ENCODE measurements around the gene STAT3.
"Not testable (repeated sequence)": the region's sequence is repeated elsewhere in the genome, so short reads cannot be mapped to it uniquely, and the experiment has no call there.

STAT3 gene

DNA sequence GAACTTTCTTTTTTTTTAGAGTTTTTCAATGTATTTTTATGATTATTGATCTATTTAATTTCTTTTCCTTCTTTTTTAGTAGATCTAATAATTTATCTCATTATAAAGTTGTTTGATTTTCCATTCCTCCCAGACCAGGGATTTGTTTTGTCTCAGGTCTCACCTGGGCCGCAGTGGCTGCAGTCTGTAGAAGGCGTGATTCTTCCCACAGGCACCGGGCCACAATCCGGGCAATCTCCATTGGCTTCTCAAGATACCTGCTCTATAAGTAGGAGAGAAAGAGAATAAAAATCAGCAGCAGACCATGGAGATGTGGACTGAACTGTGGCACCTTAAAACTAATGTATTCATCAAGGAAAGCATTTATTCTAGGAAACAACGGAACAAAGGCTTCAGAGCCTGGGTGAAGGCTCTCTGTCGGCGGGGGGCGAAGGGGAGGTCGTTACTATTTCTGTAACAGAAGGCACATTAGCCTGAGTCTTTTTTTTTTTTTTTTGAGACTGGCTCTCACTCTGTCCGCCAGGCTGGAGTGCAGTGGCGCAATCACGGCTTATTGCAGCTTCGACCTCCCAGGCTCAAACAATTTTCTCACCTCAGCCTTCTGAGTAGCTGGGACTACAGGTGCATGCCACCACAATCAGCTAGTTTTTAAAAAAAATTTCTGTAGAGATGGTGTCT lies 42.7 kb downstream of the STAT3 start:
- no peak for DNase-seq

- no peak for DNase-seq
These were observed 45.8 kb downstream of the STAT3 start for GRCh38 chr17:42342242-42343008.

DNA sequence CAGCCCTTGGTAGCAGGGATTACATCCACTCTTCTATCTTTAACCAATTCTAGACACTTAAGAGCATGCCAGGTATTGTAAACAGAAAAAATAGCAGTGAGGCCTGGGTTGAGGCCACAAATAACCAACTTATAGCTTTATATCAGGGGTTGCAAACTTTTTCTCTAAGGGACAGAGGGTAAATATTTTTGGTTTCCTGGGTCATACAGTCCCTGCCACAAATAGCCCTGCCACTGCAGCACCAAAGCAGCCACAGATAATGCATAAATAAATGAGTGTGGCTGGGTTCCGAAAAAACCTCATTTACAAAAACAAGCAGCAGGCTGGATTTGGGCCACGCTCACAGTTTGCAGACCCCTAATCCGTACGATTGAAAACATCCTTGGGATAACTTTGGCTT lies 46.7 kb downstream of the STAT3 start:
- DNase-seq: no peak

GRCh38 chr17:42340691-42341127 lies 47.5 kb downstream of the STAT3 start:
- no peak for DNase-seq

DNA sequence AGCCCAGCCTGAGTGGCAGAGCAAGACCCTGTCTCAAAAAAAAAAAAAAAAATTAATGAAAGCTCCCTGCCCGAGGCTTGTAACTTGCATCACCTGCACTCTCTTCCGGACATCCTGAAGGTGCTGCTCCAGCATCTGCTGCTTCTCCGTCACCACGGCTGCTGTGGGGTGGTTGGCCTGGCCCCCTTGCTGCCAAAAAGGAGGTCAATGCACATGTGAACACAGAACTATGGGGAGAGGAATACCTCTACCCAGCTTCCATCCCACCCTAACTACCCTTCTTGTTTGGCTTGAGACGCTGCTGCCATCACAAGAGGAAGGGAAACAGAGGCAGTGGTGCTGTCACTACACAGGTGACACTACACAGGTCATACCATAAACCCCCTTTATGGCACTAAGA lies 49.0 kb downstream of the STAT3 start:
- DNase-seq: no peak

DNA sequence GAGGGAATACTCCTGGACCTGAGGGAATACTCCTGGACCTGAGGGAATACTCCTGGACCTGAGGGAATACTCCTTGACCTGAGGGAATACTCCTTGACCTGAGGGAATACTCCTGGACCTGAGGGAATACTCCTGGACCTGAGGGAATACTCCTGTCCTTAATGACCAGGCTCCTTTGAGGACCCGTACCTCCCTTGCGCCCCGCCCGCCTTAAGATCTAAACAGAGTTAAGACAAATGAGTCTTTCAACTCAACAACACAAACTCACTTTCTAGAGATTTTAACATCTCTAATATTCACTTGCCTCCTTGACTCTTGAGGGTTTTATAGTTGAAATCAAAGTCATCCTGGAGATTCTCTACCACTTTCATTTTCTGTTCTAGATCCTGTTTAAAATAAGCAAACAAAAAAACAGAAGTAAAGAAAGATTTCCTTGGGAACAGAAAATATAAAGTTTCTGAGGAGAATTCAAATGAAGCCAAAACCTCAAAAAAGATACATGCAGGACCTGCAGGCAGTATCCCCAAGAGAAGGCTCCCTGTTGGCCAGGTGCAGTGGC lies 49.7 kb downstream of the STAT3 start:
- DNase-seq: no peak

- DNase-seq: no peak
These were observed 50.8 kb downstream of the STAT3 start for GRCh38 chr17:42337442-42337841.

- no peak for DNase-seq
These were observed 53.6 kb downstream of the STAT3 start for GRCh38 chr17:42334677-42335076.

GRCh38 chr17:42333053-42333452 lies 55.2 kb downstream of the STAT3 start:
- DNase-seq: no peak

DNA sequence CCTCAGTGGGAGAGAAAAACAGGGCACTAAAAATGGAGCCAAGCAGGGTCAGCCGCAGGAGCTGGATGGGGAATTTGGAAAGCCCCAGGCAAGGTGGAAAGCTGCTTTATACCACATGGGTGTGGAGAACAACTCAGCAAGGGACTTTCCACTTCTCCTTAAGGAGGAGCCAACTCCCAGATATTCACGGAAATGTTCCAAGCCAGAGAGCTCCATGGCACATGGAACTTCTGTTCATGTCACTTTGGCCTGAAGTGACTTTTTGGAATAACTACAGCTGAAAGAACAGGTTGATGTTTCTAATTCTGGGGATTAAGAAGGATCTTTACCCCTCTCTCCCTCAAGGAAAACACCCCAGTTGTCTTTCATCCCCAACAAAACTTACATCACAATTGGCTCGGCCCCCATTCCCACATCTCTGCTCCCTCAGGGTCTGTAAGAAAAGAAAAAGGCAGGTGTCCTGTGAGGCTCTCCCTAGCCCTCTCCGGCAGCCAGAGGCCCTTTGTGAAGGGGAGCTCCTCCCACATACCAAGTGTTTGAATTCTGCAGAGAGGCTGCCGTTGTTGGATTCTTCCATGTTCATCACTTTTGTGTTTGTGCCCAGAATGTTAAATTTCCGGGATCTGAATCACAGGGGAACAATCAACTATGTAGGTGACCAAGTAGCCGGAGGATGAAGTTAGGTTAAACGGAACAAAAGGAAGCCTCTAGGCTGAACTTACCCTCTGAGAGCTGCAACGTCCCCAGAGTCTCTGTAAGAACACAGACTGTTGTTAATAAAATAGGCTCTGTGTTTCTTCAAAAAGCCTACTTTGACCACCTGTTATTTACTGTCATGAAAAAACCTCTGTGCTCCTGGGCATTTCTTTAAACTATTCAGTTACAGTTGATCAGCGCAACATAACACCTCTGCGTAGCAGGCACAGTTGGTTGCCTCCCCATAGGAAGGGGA lies 58.9 kb downstream of the STAT3 start:
- no peak for DNase-seq

DNA sequence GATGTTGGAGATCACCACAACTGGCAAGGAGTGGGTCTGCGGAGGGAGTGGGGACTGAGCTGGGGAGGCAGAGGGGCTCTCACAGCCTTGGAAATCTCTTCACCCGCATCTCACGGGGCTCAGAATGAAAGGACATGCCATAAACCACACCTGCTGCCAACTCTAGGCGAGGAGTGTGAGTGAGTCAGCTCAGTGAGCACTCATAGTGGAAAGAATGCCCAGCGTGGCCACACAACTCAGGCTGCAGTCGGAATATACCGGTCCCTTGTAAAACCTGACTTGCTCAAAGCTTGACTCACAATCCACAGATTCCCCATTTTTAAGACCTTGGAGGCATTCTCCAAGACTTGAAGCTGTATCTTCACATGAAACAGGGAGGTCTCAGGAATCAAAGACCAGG lies 63.2 kb downstream of the STAT3 start:
- DNase-seq: no peak

GRCh38 chr17:42323268-42323773 lies 64.9 kb downstream of the STAT3 start:
- no peak for DNase-seq

DNA sequence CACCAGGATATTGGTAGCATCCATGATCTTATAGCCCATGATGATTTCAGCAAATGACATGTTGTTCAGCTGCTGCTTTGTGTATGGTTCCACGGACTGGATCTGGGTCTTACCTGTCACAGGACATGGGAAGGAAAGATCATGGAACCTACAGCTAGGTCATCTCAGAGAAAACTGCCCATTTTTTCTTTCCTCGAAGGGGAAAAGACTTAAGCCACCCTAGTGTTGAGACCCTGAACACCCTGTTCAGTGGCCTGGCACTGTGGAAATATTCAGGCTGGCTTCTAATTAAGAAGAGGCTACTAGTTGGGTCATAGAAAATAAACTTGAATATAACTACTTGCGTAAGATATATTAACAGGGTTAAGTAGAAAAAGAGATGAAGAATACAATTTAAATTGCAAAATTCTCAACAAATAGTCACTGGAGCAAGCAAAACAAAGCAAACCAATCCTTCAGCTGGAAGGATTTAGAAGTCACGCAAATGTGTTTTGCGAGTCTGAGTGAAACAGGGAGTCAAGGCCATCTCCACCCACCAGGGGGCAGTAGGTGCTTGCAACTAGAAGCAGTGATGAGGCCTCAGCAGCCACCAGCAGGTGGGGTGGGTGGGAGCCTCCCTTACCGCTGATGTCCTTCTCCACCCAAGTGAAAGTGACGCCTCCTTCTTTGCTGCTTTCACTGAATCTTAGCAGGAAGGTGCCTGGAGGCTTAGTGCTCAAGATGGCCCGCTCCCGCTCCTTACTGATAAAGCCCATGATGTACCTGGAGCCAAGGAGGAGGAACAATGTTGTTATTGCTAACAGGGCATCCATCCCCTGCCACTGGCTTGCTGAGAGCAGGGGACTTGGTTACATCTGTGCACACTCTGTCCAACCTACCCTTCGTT lies 65.6 kb downstream of the STAT3 start:
- peak; percentile 87 for DNase-seq

DNA sequence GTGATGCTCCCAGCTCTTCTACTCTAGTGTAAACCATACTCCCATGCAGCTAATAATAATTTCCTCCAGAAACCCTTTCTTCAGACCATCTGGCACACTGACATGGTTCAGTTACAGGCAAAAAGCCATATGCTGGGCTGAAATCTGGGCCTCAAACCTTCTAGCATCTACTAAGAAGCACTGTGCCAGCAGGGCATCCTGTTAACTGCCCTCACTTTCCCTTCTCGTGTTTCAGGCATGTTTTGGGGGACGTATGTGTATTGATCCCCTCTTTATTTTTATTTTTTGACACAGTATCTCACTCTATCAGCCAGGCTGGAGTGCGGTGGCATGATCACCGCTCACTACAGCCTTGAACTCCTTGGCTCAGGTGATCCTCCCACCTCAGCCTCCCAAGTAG lies 66.7 kb downstream of the STAT3 start:
- no peak for DNase-seq

GRCh38 chr17:42317967-42318366 lies 70.3 kb downstream of the STAT3 start:
- DNase-seq: not testable (repeated sequence)

GRCh38 chr17:42317266-42317845 lies 70.9 kb downstream of the STAT3 start:
- DNase-seq: no peak

- no peak for DNase-seq
These were observed 71.5 kb downstream of the STAT3 start for GRCh38 chr17:42316755-42317154.

DNA sequence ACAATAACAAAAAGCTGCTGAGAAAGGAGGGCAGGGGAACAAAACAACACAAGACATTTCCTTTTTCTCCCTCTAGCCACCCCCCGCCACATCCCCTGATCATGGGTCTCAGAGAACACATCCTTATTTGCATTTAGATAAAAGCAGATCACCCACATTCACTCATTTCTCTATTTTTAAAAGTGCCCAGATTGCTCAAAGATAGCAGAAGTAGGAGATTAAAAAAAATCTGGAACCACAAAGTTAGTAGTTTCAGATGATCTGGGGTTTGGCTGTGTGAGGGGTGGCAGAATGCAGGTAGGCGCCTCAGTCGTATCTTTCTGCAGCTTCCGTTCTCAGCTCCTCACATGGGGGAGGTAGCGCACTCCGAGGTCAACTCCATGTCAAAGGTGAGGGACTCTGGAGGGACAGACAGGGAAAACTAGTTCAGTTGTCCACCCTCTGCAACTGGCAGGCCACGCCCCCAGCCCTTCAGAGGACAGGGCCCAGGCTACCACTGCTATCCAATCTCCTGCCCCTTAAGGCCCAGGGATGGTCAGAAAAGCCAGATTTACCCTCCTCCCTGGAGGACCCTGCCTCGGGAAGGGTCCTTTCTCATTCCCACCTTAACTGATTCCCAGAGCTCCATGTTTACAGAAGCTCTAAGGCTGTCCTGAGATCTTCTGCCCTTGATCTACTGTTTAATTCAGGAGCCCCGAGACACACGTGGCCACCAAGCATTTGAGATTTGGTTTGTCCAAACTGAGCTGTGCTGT lies 72.7 kb downstream of the STAT3 start:
- DNase-seq: no peak

GRCh38 chr17:42313773-42314566 lies 74.3 kb downstream of the STAT3 start:
- no peak for DNase-seq

DNA sequence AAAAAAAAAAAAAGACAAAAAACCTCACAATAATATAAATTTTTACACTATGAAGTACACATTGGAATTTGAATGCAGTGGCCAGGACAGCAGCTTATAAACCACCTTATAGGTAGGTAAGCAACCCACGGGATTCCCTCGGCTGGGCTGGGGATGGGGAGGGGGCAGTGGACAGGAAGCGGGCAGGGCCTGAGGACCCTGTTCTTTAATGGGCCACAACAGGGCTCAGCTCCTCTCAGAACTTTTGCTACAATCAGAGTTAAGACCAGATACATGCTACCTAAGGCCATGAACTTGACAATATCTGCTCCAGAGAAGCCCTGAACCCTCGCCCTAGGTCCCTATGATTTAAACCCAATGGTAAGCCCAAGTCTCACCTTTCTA lies 74.9 kb downstream of the STAT3 start:
- no peak for DNase-seq

All from NCI-H146 (cell line).